Activated B cell treated with CpG ODN at 0.5 μM for 24 hours (primary cell): Measurements from ENCODE around the gene SMYD1. TPM values are rescaled to one million over a fixed set of nuclear protein-coding genes. Genes with fewer than 3 reads are reported as not detected.

ENCODE experiments used
- ATAC-seq: fragments of 200-7000 bp; cut with Tn5 transposase; one replicate; pipeline ENCODE4 v1.10.0; 2021; ENCODE audit warnings: low read depth, mild to moderate bottlenecking, moderate library complexity
- CTCF ChIA-PET: fragments of 350-600 bp; sonication (Branson Sonifier 250); formaldehyde crosslinking; loops from one replicate; lab custom pipeline; 2021; ENCODE audit warnings: antibody characterized with exemption; lab: Charles Lee
- POLR2A ChIA-PET: fragments of 350-600 bp; sonication (Branson Sonifier 250); formaldehyde crosslinking; loops from one replicate; lab custom pipeline; 2021; ENCODE audit warnings: antibody characterized with exemption; lab: Charles Lee
- DNase-seq: peaks from one replicate; pipeline ENCODE4 v3.0.0; 2022
- H3K27ac Mint-ChIP-seq: one replicate; pipeline ENCODE4 v1.8.0; 2020; ENCODE audit warnings: mixed read lengths
- H3K27me3 Mint-ChIP-seq: one replicate; pipeline ENCODE4 v1.8.0; 2021; ENCODE audit warnings: mixed read lengths
- H3K36me3 Mint-ChIP-seq: one replicate; pipeline ENCODE4 v1.8.0; 2021; ENCODE audit warnings: low read depth, mixed read lengths
- H3K4me1 Mint-ChIP-seq: one replicate; pipeline ENCODE4 v1.8.0; 2021; ENCODE audit warnings: mixed read lengths
- H3K4me3 Mint-ChIP-seq: one replicate; pipeline ENCODE4 v1.8.0; 2020; ENCODE audit warnings: mild to moderate bottlenecking, mixed read lengths
- H3K9me3 Mint-ChIP-seq: one replicate; pipeline ENCODE4 v1.8.0; 2020; ENCODE audit warnings: mixed read lengths
- CTCF ChIP-seq: fragments of 200-600 bp; IDR thresholded peaks from one replicate; pipeline ENCODE4 v1.8.0; 2022; ENCODE audit warnings: antibody characterized with exemption, mild to moderate bottlenecking
- intact Hi-C: fragments of 100-400 bp; cut with micrococcal nuclease; formaldehyde crosslinking; loops from one replicate; pipeline ENCODE4 v1.15.1; 2024
- total RNA-seq: library from RNA; stranded (reverse); gene quantifications from 2 replicates; pipeline ENCODE4 v1.2.3, GENCODE V29; 2022

SMYD1 gene
- total RNA-seq, 1 donor from 2014 or later: not detected

- peaks cover 19% of the 10 kb centered on the region for H3K27me3 Mint-ChIP-seq
- no peak for DNase-seq
- H3K9me3 Mint-ChIP-seq: no peaks in the 10 kb centered on the region
- no peak overlapping the region for H3K4me3 Mint-ChIP-seq
- ATAC-seq: no peak
- TF ChIP-seq CTCF: no peak
- no peaks in the 10 kb centered on the region for H3K36me3 Mint-ChIP-seq
- no peak overlapping the region for H3K27ac Mint-ChIP-seq
- POLR2A ChIA-PET: no interaction called here
- H3K4me1 Mint-ChIP-seq: no peaks in the 10 kb centered on the region
- intact Hi-C loops: no loop called here
- CTCF ChIA-PET: no interaction called here
Observed at GRCh38 chr2:88128654-88129312, 61.2 kb downstream of the SMYD1 start.

- CTCF ChIA-PET: no interaction called here
- H3K4me3 Mint-ChIP-seq: no peak overlapping the region
Observed at GRCh38 chr2:88129313-88129959, 61.8 kb downstream of the SMYD1 start.

GRCh38 chr2:88131201-88131998, 63.8 kb downstream of the SMYD1 start:
- no peaks in the 10 kb centered on the region for H3K4me1 Mint-ChIP-seq
- ChIA-PET POLR2A (no interaction called here), CTCF (no interaction called here)
- ATAC-seq (no peak), DNase-seq (no peak)
- H3K27ac Mint-ChIP-seq: no peak overlapping the region
- H3K27me3 Mint-ChIP-seq: peaks cover 24% of the 10 kb centered on the region
- TF ChIP-seq CTCF: no peak
- intact Hi-C loops: no loop called here
- H3K9me3 Mint-ChIP-seq: no peaks in the 10 kb centered on the region
- no peak overlapping the region for H3K4me3 Mint-ChIP-seq
- H3K36me3 Mint-ChIP-seq: no peaks in the 10 kb centered on the region

More at GRCh38 chr2:88129313-88129959, 61.8 kb downstream of the SMYD1 start:
- POLR2A ChIA-PET: no interaction called here
- intact Hi-C loops: no loop called here
- no peaks in the 10 kb centered on the region for H3K9me3 Mint-ChIP-seq
- no peaks in the 10 kb centered on the region for H3K4me1 Mint-ChIP-seq
- H3K27ac Mint-ChIP-seq: no peak overlapping the region
- no peaks in the 10 kb centered on the region for H3K36me3 Mint-ChIP-seq
- H3K27me3 Mint-ChIP-seq: peaks cover 22% of the 10 kb centered on the region
- ATAC-seq: no peak
- DNase-seq: no peak
- TF ChIP-seq CTCF: no peak

GRCh38 chr2:88131999-88132368, 64.4 kb downstream of the SMYD1 start:
- peaks cover 22% of the 10 kb centered on the region for H3K27me3 Mint-ChIP-seq
- no peak overlapping the region for H3K27ac Mint-ChIP-seq
- no peak for ATAC-seq
- TF ChIP-seq CTCF: no peak
- H3K9me3 Mint-ChIP-seq: no peaks in the 10 kb centered on the region
- no peak for DNase-seq
- H3K4me1 Mint-ChIP-seq: no peaks in the 10 kb centered on the region
- ChIA-PET POLR2A (no interaction called here), CTCF (no interaction called here)
- intact Hi-C loops: no loop called here
- H3K36me3 Mint-ChIP-seq: no peaks in the 10 kb centered on the region
- H3K4me3 Mint-ChIP-seq: no peak overlapping the region

- CTCF ChIA-PET: interaction anchor here (1.0 kb wide), 1 partner anchor 73 kb away, joined by 3 read pairs; no protein-coding TSS in a partner anchor
- no peak for TF ChIP-seq CTCF
- intact Hi-C loops: no loop called here
Observed at GRCh38 chr2:88133875-88134274, 66.2 kb downstream of the SMYD1 start.

More at GRCh38 chr2:88133875-88134274, 66.2 kb downstream of the SMYD1 start:
- POLR2A ChIA-PET: no interaction called here
- DNase-seq: no peak
- Mint-ChIP-seq H3K4me1 (no peaks in the 10 kb centered on the region), H3K36me3 (no peaks in the 10 kb centered on the region), H3K9me3 (no peaks in the 10 kb centered on the region), H3K27me3 (peaks cover 31% of the 10 kb centered on the region), H3K4me3 (no peak overlapping the region), H3K27ac (no peak overlapping the region)
- ATAC-seq: no peak
